ENCODE measurements around the gene UNCX.

Gene UNCX

GRCh38 chr7:1255080-1255816, 22.6 kb downstream of the UNCX start:
- DNase-seq (ENCODE audit: low spot score), result no peak
- in situ Hi-C loops (cut with MboI; ENCODE audit: low sequenced_read_pairs, unreplicated experiment), result no loop called here
- TF ChIP-seq CTCF (IDR thresholded peaks at IDR 0.05; ENCODE audit: borderline replicate concordance, control extremely low read depth, extremely low read depth, insufficient read depth, missing control alignments), result no peak

- TF ChIP-seq CTCF (IDR thresholded peaks at IDR 0.05; ENCODE audit: borderline replicate concordance, control extremely low read depth, extremely low read depth, insufficient read depth, missing control alignments), result no peak
- in situ Hi-C loops (cut with MboI; ENCODE audit: low sequenced_read_pairs, unreplicated experiment), result no loop called here
- DNase-seq (ENCODE audit: low spot score), result no peak
These were observed 23.2 kb downstream of the UNCX start for GRCh38 chr7:1255817-1256340.

GRCh38 chr7:1256621-1257020, 23.9 kb downstream of the UNCX start:
- in situ Hi-C loops (cut with MboI; ENCODE audit: low sequenced_read_pairs, unreplicated experiment), result no loop called here
- no peak for TF ChIP-seq CTCF (IDR thresholded peaks at IDR 0.05; ENCODE audit: borderline replicate concordance, control extremely low read depth, extremely low read depth, insufficient read depth, missing control alignments)
- DNase-seq (ENCODE audit: low spot score), result no peak

- DNase-seq (ENCODE audit: low spot score), result no peak
- no peak for TF ChIP-seq CTCF (IDR thresholded peaks at IDR 0.05; ENCODE audit: borderline replicate concordance, control extremely low read depth, extremely low read depth, insufficient read depth, missing control alignments)
- in situ Hi-C loops (cut with MboI; ENCODE audit: low sequenced_read_pairs, unreplicated experiment), result no loop called here
These were observed 24.5 kb downstream of the UNCX start for GRCh38 chr7:1257221-1257620.

GRCh38 chr7:1257863-1258262, 25.2 kb downstream of the UNCX start:
- TF ChIP-seq CTCF (IDR thresholded peaks at IDR 0.05; ENCODE audit: borderline replicate concordance, control extremely low read depth, extremely low read depth, insufficient read depth, missing control alignments), result no peak
- in situ Hi-C loops (cut with MboI; ENCODE audit: low sequenced_read_pairs, unreplicated experiment), result no loop called here
- DNase-seq (ENCODE audit: low spot score), result no peak

- no peak for DNase-seq (ENCODE audit: low spot score)
- no peak for TF ChIP-seq CTCF (IDR thresholded peaks at IDR 0.05; ENCODE audit: borderline replicate concordance, control extremely low read depth, extremely low read depth, insufficient read depth, missing control alignments)
- in situ Hi-C loops (cut with MboI; ENCODE audit: low sequenced_read_pairs, unreplicated experiment), result no loop called here
These were observed 27.1 kb downstream of the UNCX start for GRCh38 chr7:1259621-1260243.

Data from GM13976 (cell line).